ENCODE results near the gene FIZ1. TPM values are rescaled to one million over a fixed set of nuclear protein-coding genes. Genes with fewer than 3 reads are reported as not detected.

FIZ1 gene
- total RNA-seq, 1 donor from 2014 or later, result 4.8 TPM

DNA sequence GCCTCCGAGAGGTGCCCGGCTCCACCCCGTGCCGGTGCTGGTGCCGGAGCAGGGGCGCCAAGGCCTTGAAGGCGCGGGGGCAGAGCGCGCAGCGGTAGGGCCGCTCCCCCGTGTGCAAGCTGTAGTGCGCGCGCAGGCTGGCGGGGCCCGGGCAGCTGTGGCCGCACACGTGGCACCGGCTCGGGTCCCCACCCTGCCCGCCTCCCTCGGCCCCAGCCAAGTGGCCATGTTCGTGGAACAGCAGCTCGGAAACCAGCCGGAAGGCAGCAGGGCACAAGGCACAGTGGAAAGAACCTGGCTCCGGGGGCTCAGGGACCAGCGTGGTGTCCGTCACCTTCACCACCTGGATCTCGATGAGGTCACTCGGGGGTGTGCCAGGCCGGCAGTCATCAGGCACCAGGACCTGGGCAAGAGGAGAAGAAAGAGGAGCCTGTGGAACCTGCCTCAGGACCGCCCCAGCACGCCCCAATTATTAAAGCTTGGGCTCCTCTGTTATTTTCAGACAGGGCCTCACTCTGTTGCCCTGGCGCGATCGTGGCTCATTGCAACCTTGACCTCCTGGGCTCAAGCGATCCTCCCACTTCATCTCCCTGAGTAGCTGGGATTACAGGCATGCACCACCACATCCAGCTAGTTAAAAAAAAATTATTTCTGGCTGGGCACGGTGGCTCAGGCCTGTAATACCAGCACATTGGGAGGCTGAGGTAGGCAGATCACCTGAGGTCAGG lies 23.1 kb upstream of the FIZ1 start:
- H2AFZ ChIP-seq (replicated peaks), result no peak overlapping the region
- no peaks in the 10 kb centered on the region for H3K36me3 ChIP-seq
- H3K4me2 ChIP-seq, result no peak overlapping the region
- no peak overlapping the region for H3K27ac ChIP-seq
- no peak overlapping the region for H3K4me3 Mint-ChIP-seq
- H3K27me3 ChIP-seq, result no peaks in the 10 kb centered on the region
- no peak overlapping the region for H3K9ac ChIP-seq
- H3K9me3 ChIP-seq (ENCODE audit: low read depth), result no peaks in the 10 kb centered on the region
- peaks cover 5% of the 10 kb centered on the region for H3K4me1 ChIP-seq
- peaks cover 12% of the 10 kb centered on the region for H3K79me2 ChIP-seq (ENCODE audit: low read depth)
- peaks cover 13% of the 10 kb centered on the region for H3K36me3 Mint-ChIP-seq
- H3K9me3 Mint-ChIP-seq, result no peaks in the 10 kb centered on the region
- no peak overlapping the region for H3K27ac Mint-ChIP-seq
- TF ChIP-seq EZH2phosphoT487 (IDR thresholded peaks at IDR 0.05) (no peak), EZH2 (IDR thresholded peaks at IDR 0.05) (no peak)
- TF ChIP-seq, protein P1, sequence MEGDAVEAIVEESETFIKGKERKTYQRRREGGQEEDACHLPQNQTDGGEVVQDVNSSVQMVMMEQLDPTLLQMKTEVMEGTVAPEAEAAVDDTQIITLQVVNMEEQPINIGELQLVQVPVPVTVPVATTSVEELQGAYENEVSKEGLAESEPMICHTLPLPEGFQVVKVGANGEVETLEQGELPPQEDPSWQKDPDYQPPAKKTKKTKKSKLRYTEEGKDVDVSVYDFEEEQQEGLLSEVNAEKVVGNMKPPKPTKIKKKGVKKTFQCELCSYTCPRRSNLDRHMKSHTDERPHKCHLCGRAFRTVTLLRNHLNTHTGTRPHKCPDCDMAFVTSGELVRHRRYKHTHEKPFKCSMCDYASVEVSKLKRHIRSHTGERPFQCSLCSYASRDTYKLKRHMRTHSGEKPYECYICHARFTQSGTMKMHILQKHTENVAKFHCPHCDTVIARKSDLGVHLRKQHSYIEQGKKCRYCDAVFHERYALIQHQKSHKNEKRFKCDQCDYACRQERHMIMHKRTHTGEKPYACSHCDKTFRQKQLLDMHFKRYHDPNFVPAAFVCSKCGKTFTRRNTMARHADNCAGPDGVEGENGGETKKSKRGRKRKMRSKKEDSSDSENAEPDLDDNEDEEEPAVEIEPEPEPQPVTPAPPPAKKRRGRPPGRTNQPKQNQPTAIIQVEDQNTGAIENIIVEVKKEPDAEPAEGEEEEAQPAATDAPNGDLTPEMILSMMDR (IDR thresholded peaks at IDR 0.05), result no peak
- no peak overlapping the region for H3K4me3 ChIP-seq
- peaks cover 26% of the 10 kb centered on the region for H3K4me1 Mint-ChIP-seq
- H3K27me3 Mint-ChIP-seq (ENCODE audit: insufficient read depth, low read depth), result peaks cover 4% of the 10 kb centered on the region
- H3F3A ChIP-seq (ENCODE audit: low read depth), result peaks cover 26% of the 10 kb centered on the region
- H4K20me1 ChIP-seq (ENCODE audit: low read depth), result peaks cover 12% of the 10 kb centered on the region
- no peak for DNase-seq (ENCODE audit: low spot score)

DNA sequence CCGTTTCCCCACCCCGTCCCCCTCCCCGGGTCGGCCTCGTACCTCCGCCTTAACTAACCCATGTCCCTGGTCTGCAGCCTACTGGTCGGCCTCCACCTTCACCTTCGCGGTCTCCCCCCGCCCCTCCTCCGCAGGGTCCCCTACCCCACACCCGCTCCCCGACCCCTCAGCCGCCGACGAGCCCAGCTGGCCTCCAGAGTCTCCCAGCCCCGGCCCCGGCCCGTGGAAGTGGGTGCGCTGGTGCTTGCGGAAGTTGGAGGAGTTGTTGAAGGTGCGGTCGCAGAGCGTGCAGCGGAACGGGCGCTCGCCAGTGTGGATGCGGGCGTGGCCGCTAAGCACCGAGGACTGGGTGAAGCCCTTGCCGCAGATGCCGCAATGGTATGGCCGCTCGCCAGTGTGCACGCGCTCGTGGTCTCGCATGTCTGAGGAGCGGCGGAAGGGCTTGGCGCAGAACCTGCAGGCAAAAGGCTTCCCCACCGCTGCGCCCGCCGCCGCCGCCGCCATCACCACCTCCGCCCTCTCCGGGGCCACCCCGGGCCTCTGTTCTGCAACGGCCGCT lies 22.4 kb upstream of the FIZ1 start:
- H4K20me1 ChIP-seq (ENCODE audit: low read depth), result peaks cover 12% of the 10 kb centered on the region
- TF ChIP-seq EZH2 (IDR thresholded peaks at IDR 0.05) (no peak), EZH2phosphoT487 (IDR thresholded peaks at IDR 0.05) (no peak)
- TF ChIP-seq, protein P1 (IDR thresholded peaks at IDR 0.05), result no peak
- H3K4me1 Mint-ChIP-seq, result peaks cover 28% of the 10 kb centered on the region
- H3K9ac ChIP-seq, result no peak overlapping the region
- no peak overlapping the region for H3K4me2 ChIP-seq
- no peaks in the 10 kb centered on the region for H3K36me3 ChIP-seq
- H3K9me3 ChIP-seq (ENCODE audit: low read depth), result no peaks in the 10 kb centered on the region
- DNase-seq (ENCODE audit: low spot score), result no peak
- H3K4me3 ChIP-seq, result no peak overlapping the region
- H3K27me3 Mint-ChIP-seq (ENCODE audit: insufficient read depth, low read depth), result peaks cover 7% of the 10 kb centered on the region
- peaks cover 26% of the 10 kb centered on the region for H3F3A ChIP-seq (ENCODE audit: low read depth)
- peaks cover 12% of the 10 kb centered on the region for H3K79me2 ChIP-seq (ENCODE audit: low read depth)
- no peaks in the 10 kb centered on the region for H3K9me3 Mint-ChIP-seq
- no peak overlapping the region for H3K27ac Mint-ChIP-seq
- no peak overlapping the region for H3K4me3 Mint-ChIP-seq
- H2AFZ ChIP-seq (replicated peaks), result no peak overlapping the region
- no peak overlapping the region for H3K27ac ChIP-seq
- no peaks in the 10 kb centered on the region for H3K27me3 ChIP-seq
- H3K36me3 Mint-ChIP-seq, result peaks cover 17% of the 10 kb centered on the region
- H3K4me1 ChIP-seq, result peaks cover 5% of the 10 kb centered on the region

DNA sequence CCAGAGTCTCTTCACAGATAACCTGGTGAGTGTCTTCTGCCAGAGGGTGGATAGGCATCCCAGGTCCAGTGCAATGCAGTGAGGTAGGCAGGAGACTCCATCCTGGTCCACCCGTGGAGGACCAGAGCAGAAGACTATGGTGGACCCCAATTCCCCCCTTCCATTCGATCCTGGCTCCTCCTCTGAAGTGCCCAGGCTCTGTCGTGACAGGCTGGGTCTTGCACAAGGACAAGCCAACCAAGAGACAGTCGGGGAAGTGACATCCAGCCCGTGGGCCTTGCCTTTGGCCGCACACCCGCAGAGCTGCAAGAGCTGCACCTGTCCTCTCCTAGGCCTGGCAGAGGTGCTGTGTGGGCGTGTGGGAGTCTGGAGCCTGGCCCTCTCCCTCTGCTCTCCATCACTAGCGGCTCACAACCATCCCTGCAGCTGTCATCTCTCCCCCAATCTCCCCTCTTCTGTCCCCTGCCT lies 21.9 kb upstream of the FIZ1 start:
- Mint-ChIP-seq H3K4me1 (peaks cover 28% of the 10 kb centered on the region), H3K9me3 (no peaks in the 10 kb centered on the region)

More for the DNA sequence above, 21.9 kb upstream of the FIZ1 start:
- H3K27me3 Mint-ChIP-seq (ENCODE audit: insufficient read depth, low read depth), result peaks cover 7% of the 10 kb centered on the region
- Histone ChIP-seq H3K4me2 (no peak overlapping the region), H3K36me3 (no peaks in the 10 kb centered on the region), H4K20me1 (ENCODE audit: low read depth) (peaks cover 12% of the 10 kb centered on the region), H2AFZ (replicated peaks) (no peak overlapping the region), H3K27ac (no peak overlapping the region), H3K4me1 (peaks cover 5% of the 10 kb centered on the region), H3F3A (ENCODE audit: low read depth) (peaks cover 26% of the 10 kb centered on the region), H3K9me3 (ENCODE audit: low read depth) (no peaks in the 10 kb centered on the region), H3K27me3 (no peaks in the 10 kb centered on the region), H3K79me2 (ENCODE audit: low read depth) (peaks cover 12% of the 10 kb centered on the region), H3K4me3 (no peak overlapping the region), H3K9ac (no peak overlapping the region)
- no peak overlapping the region for H3K27ac Mint-ChIP-seq
- H3K36me3 Mint-ChIP-seq, result peaks cover 18% of the 10 kb centered on the region
- TF ChIP-seq, protein P1 (IDR thresholded peaks at IDR 0.05), result no peak
- TF ChIP-seq EZH2 (IDR thresholded peaks at IDR 0.05), result no peak
- TF ChIP-seq EZH2phosphoT487 (IDR thresholded peaks at IDR 0.05), result no peak
- DNase-seq (ENCODE audit: low spot score), result no peak
- no peak overlapping the region for H3K4me3 Mint-ChIP-seq

Data from neural progenitor cell (in vitro differentiated cells).